Kidney epithelial cell (primary cell): ENCODE results near the gene NUDT9. TPM values are rescaled to one million over a fixed set of nuclear protein-coding genes. Genes with fewer than 3 reads are reported as not detected.
"Not testable (repeated sequence)": the region's sequence is repeated elsewhere in the genome, so short reads cannot be mapped to it uniquely, and the experiment has no call there.

Source experiments
- DNase-seq: peaks from one replicate; pipeline ENCODE4 v3.0.0-alpha.2; 2010; ENCODE audit warnings: low read depth
- H3K27me3 ChIP-seq: 2 replicates; pipeline ENCODE4 v1.6.0; 2011; ENCODE audit warnings: low read length; ENCODE audit not compliant: control insufficient read depth, insufficient read depth
- H3K36me3 ChIP-seq: 2 replicates; pipeline ENCODE4 v1.5.1; 2011; ENCODE audit warnings: low read length; ENCODE audit not compliant: control insufficient read depth, insufficient read depth
- H3K4me3 ChIP-seq: 2 replicates; pipeline ENCODE4 v1.5.1; 2011; ENCODE audit warnings: low read depth, mild to moderate bottlenecking, control low read depth, low read length
- total RNA-seq: library from RNA; depleted of rRNA; stranded (reverse); fragments of >200 nt; gene quantifications from 2 replicates; pipeline ENCODE4 v1.2.3, GENCODE V29; 2015
- TF ChIP-seq, protein P1 (sequence below): IDR thresholded peaks from 2 replicates; pipeline ENCODE4 v1.5.1; 2011; ENCODE audit warnings: mild to moderate bottlenecking, moderate library complexity, low read length, control low read depth, inconsistent platforms; ENCODE audit not compliant: insufficient read depth, poor library complexity, severe bottlenecking

NUDT9 gene
- total RNA-seq, 1 donor from 2014 or later: 22.3 TPM

DNA sequence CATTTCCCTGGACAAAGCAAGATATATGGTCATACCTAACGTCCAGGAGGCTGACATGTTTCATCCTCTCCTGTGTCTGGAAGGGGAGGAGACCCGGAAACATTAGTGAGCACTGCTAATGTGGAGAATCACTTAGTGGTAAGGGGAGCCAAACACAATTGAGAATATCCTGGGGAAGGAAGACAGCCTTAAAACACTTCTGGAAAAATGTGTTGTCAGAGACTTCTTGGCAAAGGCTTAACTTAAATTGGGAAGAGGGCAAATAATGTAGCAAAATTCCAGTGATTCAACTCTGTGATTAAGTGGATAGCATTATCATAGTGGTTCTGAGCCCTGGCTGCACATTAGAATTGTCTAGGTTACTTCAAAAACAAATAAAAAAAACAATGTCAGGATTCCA, 67.3 kb downstream of the NUDT9 start:
- H3K36me3 ChIP-seq: no peaks in the 10 kb centered on the region
- H3K27me3 ChIP-seq: no peaks in the 10 kb centered on the region
- no peak overlapping the region for H3K4me3 ChIP-seq
- TF ChIP-seq, protein P1, sequence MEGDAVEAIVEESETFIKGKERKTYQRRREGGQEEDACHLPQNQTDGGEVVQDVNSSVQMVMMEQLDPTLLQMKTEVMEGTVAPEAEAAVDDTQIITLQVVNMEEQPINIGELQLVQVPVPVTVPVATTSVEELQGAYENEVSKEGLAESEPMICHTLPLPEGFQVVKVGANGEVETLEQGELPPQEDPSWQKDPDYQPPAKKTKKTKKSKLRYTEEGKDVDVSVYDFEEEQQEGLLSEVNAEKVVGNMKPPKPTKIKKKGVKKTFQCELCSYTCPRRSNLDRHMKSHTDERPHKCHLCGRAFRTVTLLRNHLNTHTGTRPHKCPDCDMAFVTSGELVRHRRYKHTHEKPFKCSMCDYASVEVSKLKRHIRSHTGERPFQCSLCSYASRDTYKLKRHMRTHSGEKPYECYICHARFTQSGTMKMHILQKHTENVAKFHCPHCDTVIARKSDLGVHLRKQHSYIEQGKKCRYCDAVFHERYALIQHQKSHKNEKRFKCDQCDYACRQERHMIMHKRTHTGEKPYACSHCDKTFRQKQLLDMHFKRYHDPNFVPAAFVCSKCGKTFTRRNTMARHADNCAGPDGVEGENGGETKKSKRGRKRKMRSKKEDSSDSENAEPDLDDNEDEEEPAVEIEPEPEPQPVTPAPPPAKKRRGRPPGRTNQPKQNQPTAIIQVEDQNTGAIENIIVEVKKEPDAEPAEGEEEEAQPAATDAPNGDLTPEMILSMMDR: no peak
- DNase-seq: no peak

GRCh38 chr4:87490664-87491369, 68.4 kb downstream of the NUDT9 start:
- TF ChIP-seq, protein P1: no peak
- DNase-seq: no peak
- Histone ChIP-seq H3K36me3 (no peaks in the 10 kb centered on the region), H3K27me3 (no peaks in the 10 kb centered on the region), H3K4me3 (no peak overlapping the region)

GRCh38 chr4:87491436-87491835, 69.1 kb downstream of the NUDT9 start:
- H3K36me3 ChIP-seq: no peaks in the 10 kb centered on the region
- TF ChIP-seq, protein P1: no peak
- H3K27me3 ChIP-seq: no peaks in the 10 kb centered on the region
- no peak overlapping the region for H3K4me3 ChIP-seq
- DNase-seq: no peak

- DNase-seq, H3K4me3 ChIP-seq, H3K27me3 ChIP-seq, H3K36me3 ChIP-seq: not testable (repeated sequence)
Measured at GRCh38 chr4:87491851-87492250, 69.5 kb downstream of the NUDT9 start.

- H3K27me3 ChIP-seq: no peaks in the 10 kb centered on the region
- no peak overlapping the region for H3K4me3 ChIP-seq
- DNase-seq: no peak
- H3K36me3 ChIP-seq: no peaks in the 10 kb centered on the region
- TF ChIP-seq, protein P1: no peak
Measured at GRCh38 chr4:87493115-87493514, 70.7 kb downstream of the NUDT9 start.

GRCh38 chr4:87497159-87497558, 74.8 kb downstream of the NUDT9 start:
- DNase-seq: no peak
- no peaks in the 10 kb centered on the region for H3K36me3 ChIP-seq
- no peaks in the 10 kb centered on the region for H3K27me3 ChIP-seq
- TF ChIP-seq, protein P1: peak; percentile 18
- no peak overlapping the region for H3K4me3 ChIP-seq
